ENCODE results near the gene GABRR1. TPM values are rescaled to one million over a fixed set of nuclear protein-coding genes. Genes with fewer than 3 reads are reported as not detected.
A peak's percentile ranks its signal among the peaks of the same experiment; 100 is the strongest.

GABRR1 gene
- total and polyA plus RNA-seq, 2 experiments from 2014 or later: 0.14 to 0.37 TPM

GRCh38 chr6:89194559-89194958 is 22.6 kb downstream of the GABRR1 start (continued):
- TF ChIP-seq NANOG (IDR thresholded peaks at IDR 0.05; ENCODE audit: borderline replicate concordance) (no peak), POLR2AphosphoS5 (IDR thresholded peaks at IDR 0.05; ENCODE audit: low read depth) (no peak), REST (IDR thresholded peaks at IDR 0.05; ENCODE audit: unreplicated experiment) (no peak), JUNB (IDR thresholded peaks at IDR 0.05; ENCODE audit: unreplicated experiment) (no peak), CREB1 (CRISPR knock-in tag; IDR thresholded peaks at IDR 0.05; ENCODE audit: low read depth) (no peak), STAT1 (IDR thresholded peaks at IDR 0.05; ENCODE audit: unreplicated experiment) (no peak), CTCF (conservative IDR thresholded peaks at IDR 0.05; ENCODE audit: low read depth in 2 of 2) (no peak), ZNF114 (CRISPR knock-in tag; IDR thresholded peaks at IDR 0.05) (no peak), ETS1 (IDR thresholded peaks at IDR 0.05) (no peak), ZNF331 (CRISPR knock-in tag; IDR thresholded peaks at IDR 0.05; ENCODE audit: low read depth) (no peak)

- Histone ChIP-seq H3K4me3 (peak overlapping the region; percentile 12; the same call in 1 of the 2 replicates), H3K4me2 (peak overlapping the region; percentile 58), H3K9me2 (ENCODE audit: insufficient read depth) (no peaks in the 10 kb centered on the region), H4K20me1 (replicated peaks; ENCODE audit: insufficient read depth) (no peaks in the 10 kb centered on the region), H3K79me2 (replicated peaks; ENCODE audit: insufficient read depth) (no peaks in the 10 kb centered on the region), H3K4me1 (ENCODE audit: insufficient read depth) (peaks cover 15% of the 10 kb centered on the region), H2AFZ (no peak overlapping the region), H3K36me3 (ENCODE audit: insufficient read depth) (no peaks in the 10 kb centered on the region), H3F3A (replicated peaks; ENCODE audit: low read depth) (no peaks in the 10 kb centered on the region), H3K27ac (ENCODE audit: low read depth) (no peak overlapping the region), H3K27me3 (ENCODE audit: insufficient read depth) (no peaks in the 10 kb centered on the region)
- Mint-ChIP-seq H3K9me3 (peaks cover 20% of the 10 kb centered on the region), H3K27me3 (ENCODE audit: insufficient read depth, low read depth, poor library complexity) (peaks cover 4% of the 10 kb centered on the region), H3K27ac (no peak overlapping the region), H3K4me1 (peaks cover 18% of the 10 kb centered on the region), H3K36me3 (ENCODE audit: low read depth) (peaks cover 14% of the 10 kb centered on the region), H3K4me3 (no peak overlapping the region)
- peak; percentile 48; the same call in 1 of the 3 replicates for ATAC-seq
- DNase-seq (ENCODE audit: low spot score): peak; percentile 21
- no peak for TF ChIP-seq POLR2AphosphoS5 (IDR thresholded peaks at IDR 0.05; ENCODE audit: low read depth)
- TF ChIP-seq STAT1 (IDR thresholded peaks at IDR 0.05; ENCODE audit: unreplicated experiment): no peak
- no peak for TF ChIP-seq ZNF331 (CRISPR knock-in tag; IDR thresholded peaks at IDR 0.05; ENCODE audit: low read depth)
- no peak for TF ChIP-seq NANOG (IDR thresholded peaks at IDR 0.05; ENCODE audit: borderline replicate concordance)
- TF ChIP-seq EZH2 (IDR thresholded peaks at IDR 0.05; ENCODE audit: low read depth, unreplicated experiment): no peak
- TF ChIP-seq CREB1 (CRISPR knock-in tag; IDR thresholded peaks at IDR 0.05; ENCODE audit: low read depth): no peak
- TF ChIP-seq REST (IDR thresholded peaks at IDR 0.05; ENCODE audit: unreplicated experiment): no peak
- no peak for TF ChIP-seq CTCF (conservative IDR thresholded peaks at IDR 0.05; ENCODE audit: low read depth in 2 of 2)
- no peak for TF ChIP-seq JUNB (IDR thresholded peaks at IDR 0.05; ENCODE audit: unreplicated experiment)
Observed at GRCh38 chr6:89190741-89191140, 26.4 kb downstream of the GABRR1 start.
